ENCODE data around the gene TEX51.

The TEX51 gene

DNA sequence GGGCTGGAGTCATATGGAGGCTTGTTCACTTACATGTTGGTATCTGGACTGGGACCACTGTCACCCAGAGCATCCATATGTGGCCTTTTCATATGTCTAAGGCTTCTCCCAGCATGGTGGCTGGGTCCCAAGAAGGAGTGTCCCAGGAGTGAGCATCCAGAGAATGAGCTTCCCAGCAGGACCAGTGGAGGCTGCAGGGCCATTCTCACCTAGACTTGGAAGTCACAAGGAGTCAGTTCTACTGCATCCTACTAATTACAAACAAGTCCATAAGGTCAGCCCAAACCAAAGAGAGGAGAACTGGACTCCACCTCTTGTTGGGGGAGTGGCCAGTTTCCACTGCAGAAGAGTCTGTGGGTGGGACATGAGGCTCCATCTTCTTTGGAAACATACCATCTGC is 5.1 kb upstream of the TEX51 start:
- DNase-seq (ENCODE audit: low spot score), result no peak

- DNase-seq (ENCODE audit: low spot score), result no peak
Observed at GRCh38 chr2:126894082-126894481, 4.6 kb upstream of the TEX51 start.

GRCh38 chr2:126894585-126895182 is 4.0 kb upstream of the TEX51 start:
- no peak for DNase-seq (ENCODE audit: low spot score)

DNA sequence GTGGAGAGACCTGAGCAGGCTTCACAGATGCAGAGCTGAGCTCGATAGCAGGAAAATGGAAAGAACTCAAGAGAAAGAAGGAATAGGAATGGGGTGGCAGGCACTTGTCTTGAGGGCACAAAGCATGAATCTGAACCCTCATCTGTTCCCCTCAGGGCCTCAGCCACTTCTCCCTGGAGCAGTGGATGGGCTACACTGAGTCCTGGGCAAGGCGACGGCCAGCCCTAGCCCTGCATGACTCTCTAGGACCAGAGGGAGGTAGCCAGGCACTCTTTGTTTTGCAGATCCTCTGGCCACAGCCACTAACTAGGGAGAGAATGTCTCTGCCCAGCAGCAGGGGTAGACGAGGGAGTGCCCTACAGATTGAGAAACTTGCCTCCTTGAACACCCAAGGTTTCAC is 3.4 kb upstream of the TEX51 start:
- no peak for DNase-seq (ENCODE audit: low spot score)

DNA sequence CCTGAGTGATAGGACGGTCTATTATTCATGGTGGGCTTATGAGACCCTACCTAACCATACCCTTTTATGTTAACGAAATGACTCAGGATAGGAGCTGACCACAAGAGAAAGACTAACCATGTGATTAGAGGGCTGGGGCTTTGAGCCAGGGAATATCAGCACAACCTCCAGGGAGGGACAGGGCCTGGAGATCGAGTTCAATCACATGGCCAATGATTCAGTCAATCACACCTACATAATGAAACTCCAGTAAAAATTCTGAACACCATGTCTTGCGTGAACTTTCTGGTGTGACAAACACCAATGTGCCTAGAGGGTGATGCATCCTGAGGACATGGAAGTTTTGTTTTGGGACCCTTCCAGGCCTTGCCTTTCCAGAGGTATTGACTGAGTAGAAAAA is 2.2 kb upstream of the TEX51 start:
- no peak for DNase-seq (ENCODE audit: low spot score)

GRCh38 chr2:126899616-126900185 is 1.0 kb downstream of the TEX51 start:
- DNase-seq (ENCODE audit: low spot score), result no peak

DNA sequence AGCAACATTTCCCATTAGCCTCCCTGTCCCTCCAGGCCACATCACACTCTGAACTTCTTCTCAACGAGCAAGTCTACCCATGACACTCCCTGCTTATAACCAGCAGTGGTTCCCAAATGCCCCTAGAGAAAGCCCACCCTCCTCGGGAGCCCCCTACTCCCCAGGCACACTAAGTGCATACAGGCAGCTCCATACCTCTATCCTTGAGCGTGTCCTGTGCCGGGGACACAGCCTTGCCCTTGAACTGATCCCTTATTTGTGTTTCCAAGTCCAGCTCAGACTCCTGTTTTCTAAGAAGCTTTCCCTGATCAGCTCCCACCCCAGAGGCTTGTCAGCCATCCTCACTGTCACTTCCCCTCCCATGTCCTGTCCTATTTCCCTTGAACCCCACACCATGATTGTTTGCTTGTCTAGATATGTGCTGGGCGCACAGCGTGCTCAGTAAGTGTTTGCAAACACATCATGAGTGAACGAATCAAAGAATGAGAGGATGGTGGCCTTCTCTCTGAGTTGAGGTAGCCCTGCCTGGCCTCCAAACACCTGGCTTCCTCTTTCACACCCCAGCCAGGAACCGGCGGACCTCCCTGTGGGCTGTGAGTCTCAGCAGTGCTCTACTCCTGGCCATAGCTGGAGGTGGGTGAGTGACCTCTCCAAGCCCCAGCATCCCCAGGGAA is 2.1 kb downstream of the TEX51 start:
- no peak for DNase-seq (ENCODE audit: low spot score)

DNA sequence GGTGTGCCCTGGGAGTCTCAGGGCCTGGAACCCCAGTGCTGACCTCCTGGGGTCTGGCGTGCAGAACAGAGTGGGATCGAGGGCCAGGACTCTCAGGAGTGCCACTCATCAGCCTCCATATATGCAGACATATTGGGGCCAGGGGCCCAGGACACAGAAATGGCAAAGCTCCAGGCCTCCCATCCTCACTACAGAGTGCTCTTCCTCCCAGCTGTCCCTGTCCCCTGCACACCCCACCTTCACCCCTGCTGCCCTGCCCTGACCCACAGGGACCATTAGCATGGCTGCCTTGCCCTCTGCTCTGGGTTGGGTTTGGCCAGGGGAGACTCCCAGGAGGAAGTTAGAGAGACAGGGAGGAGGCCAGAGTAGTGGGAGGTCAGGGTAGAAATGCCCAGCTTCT is 2.8 kb downstream of the TEX51 start:
- DNase-seq (ENCODE audit: low spot score), result no peak

GRCh38 chr2:126902152-126902835 is 3.6 kb downstream of the TEX51 start:
- DNase-seq (ENCODE audit: low spot score), result no peak

DNA sequence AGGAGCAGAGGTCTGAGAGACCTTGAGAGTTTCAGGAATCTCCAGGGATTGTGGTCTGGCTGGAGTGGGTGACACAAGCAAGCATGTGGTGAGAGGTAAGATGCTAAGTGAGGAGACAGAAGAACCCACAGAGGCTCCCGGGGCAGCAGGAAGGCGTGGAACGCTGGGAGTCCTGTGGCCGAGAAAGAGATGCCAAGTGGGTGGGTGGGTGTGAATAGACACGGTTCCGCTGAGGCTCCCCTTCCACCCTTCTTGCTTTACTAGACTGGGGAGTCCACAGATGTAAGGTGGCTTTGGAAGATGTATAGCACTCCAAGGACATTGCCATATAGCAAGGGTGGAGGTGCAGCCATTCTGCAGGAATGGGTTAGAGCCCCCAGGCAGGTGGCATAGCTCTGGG is 4.2 kb downstream of the TEX51 start:
- DNase-seq (ENCODE audit: low spot score), result no peak

DNA sequence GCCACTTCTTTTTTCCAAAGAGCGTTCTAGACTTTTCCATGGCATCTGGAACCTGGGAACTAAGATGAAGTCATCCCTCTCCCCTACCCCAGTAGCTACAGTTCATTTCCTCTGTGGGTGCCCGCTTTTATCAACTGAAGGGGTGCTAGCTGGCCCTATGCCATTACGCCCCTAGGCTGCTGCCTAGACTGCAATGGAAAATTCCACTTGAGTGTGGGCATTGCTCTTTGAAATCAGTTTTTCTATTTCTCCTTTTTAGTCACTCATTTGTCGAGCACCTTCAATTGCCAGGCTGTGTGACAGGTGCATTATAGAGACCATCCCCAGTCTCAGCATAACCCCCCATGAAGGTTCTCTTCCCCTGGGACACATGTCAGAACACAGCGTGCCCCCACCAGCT is 7.3 kb downstream of the TEX51 start:
- DNase-seq (ENCODE audit: low spot score), result no peak

DNA sequence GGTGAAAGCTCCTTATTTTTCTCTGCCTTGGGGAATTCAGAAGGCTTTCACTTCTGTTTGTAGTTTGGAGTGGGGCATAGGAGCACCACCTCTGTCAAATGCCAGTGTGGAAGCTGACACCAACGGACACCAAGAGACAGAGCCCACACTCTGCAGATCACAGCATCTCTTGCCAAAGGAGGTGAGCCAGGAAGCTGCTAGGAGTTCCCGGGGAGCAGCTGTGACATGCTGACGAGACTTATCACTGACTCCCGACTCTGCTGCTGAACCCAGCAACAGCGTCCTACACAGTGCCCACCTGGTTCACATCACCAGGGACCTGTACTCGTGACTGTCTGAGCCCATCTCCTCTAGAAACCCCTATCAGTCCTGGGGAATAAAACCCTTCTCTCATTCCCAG is 8.1 kb downstream of the TEX51 start:
- no peak for DNase-seq (ENCODE audit: low spot score)

- DNase-seq (ENCODE audit: low spot score), result no peak
Observed at GRCh38 chr2:126907671-126908070, 9.0 kb downstream of the TEX51 start.

DNA sequence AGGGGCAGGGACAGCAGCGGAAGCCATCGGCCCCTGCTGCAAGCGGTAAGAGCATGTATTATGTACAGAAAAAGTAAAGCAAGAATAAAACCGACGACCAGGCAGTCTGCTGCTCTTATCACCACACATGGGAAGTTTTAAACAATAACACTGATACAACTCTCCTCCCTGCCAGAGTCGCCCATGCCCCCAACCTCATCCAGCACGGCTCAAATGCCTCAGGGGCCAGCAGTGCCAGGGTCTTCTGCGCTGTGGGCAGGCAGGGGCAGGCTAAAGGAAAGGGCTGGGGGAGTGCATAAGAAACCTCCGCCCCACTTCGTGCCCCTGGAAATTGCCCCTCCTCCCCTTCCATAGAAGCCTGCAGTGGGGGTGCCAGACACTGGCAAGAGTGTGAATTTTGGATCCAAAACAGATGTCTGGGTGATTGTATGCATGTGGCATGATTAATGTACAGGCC is 10.1 kb downstream of the TEX51 start:
- DNase-seq (ENCODE audit: low spot score), result no peak

- no peak for DNase-seq (ENCODE audit: low spot score)
Observed at GRCh38 chr2:126909366-126909765, 10.7 kb downstream of the TEX51 start.

- DNase-seq (ENCODE audit: low spot score), result no peak
Observed at GRCh38 chr2:126909781-126910180, 11.1 kb downstream of the TEX51 start.

DNA sequence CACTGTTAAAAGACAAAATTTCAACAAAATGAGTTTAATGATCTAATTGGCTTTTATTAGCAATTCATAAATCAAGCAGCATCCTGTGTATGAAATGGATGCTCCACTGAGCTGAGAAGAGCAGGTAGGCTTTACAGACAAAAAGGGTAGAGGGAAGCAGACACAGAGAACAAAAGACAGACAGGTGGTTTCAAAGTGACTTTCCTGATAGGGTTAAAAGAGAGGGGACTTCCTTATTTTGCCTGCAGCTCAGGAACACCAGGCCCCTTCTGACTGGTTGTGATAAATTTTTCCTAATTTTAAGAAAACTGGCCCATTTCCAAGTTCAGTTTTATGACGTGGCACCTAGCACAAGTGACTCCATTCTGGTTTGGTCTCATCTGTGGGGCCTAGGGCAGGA is 11.9 kb downstream of the TEX51 start:
- DNase-seq (ENCODE audit: low spot score), result no peak

DNA sequence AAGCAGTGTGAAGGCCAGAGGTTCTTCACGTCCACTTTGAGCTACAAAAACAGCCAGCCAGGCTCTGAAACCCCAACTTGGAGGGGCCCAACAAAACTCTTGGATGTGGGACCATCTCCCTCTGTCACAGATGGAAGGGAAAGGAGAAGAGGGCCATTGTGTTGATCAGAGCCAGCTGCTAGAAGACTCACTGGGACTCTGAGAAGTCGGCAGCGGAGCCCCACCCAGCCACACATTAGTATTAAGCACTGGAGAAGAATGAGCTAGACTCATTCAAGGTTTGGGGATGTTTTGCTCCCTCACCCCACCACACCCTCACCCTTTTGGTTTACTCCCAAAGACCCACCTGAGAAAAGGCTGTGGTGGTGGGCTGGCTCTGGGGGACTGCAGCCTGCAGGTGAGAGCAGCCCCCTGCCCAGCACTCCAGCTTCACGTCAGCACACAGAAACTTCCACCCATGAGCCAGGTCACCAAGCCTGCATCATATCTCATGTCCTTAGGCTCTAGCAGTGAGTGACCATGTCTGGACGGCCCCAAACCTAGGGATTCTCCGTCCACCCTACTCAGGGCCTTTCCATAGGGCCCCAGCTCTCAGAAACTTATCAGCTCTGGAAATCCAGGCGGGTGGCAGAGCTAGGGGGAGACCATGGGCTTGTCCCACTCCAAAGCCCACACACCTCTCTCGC is 12.6 kb downstream of the TEX51 start:
- DNase-seq (ENCODE audit: low spot score), result no peak

GRCh38 chr2:126912201-126912600 is 13.5 kb downstream of the TEX51 start:
- no peak for DNase-seq (ENCODE audit: low spot score)

- DNase-seq (ENCODE audit: low spot score), result no peak
Observed at GRCh38 chr2:126913329-126913728, 14.6 kb downstream of the TEX51 start.

GRCh38 chr2:126913881-126914615 is 15.4 kb downstream of the TEX51 start:
- DNase-seq (ENCODE audit: low spot score), result no peak
